GM21619 (cell line): ENCODE measurements around the gene ZCCHC18.
"Not testable (repeated sequence)": the region's sequence is repeated elsewhere in the genome, so short reads cannot be mapped to it uniquely, and the experiment has no call there.

ENCODE experiments used
- ATAC-seq: cut with Tn5 transposase; IDR thresholded peaks from one replicate; pipeline ENCODE4 v1.9.1; 2021; ENCODE audit not compliant: unreplicated experiment

ZCCHC18 gene

DNA sequence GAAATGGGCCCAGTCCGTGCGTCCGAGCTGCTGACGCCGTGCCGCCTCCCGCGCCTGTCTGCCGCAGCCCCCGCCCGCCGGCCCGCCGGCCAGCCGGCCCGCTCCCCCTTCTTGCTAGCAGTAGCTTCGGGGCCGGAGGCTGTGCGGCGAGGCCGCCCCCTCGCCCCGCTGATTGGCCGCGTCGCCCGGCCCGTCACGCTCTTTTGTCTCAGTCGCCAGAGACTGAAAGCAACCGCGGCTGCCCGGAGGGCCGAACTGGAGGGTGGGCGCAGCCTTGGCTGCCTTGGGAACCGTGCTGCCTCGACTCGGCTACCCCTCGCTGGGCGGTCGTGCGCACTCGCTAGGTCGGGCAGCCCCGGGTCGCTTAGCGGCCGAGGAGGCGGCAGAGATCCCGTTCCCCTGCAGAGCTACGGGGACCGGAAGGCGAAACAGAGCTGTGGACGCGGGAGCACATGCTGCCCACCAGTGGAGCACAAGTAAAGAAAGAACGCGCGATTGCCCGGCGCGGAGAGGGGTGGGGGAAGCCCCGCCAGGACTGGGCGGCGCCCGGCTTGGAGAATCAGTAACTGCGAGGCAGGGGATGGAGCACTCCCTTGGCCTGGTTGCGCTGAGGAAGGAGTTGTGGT is at the start of gene ZCCHC18:
ZCCHC18 (plus strand) TSS at position 198 of the 626 bp plus-strand sequence. CDS start 1,589 bp downstream, outside the sequence.
- ATAC-seq, result peak; percentile 67

DNA sequence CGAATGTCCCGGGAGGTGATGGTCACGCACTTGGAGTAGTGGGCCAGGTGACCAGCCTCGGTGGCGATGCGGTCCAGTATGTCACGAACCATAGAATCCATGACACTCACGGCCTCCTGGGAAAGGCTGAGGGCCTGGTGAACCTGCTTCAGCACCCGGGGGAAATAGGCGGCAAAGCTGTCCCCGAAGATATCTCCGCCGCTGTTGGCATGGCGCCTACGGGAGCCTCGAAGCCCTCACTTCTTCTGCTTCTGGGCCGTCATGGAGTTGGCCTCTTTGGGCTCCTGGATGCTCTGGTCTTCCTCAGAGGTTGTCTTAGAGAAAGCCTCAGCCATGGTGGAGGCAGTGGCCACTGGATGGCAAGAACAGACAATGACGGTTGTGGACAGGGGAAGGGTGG is 49.7 kb upstream of the ZCCHC18 start:
- ATAC-seq, result not testable (repeated sequence)

DNA sequence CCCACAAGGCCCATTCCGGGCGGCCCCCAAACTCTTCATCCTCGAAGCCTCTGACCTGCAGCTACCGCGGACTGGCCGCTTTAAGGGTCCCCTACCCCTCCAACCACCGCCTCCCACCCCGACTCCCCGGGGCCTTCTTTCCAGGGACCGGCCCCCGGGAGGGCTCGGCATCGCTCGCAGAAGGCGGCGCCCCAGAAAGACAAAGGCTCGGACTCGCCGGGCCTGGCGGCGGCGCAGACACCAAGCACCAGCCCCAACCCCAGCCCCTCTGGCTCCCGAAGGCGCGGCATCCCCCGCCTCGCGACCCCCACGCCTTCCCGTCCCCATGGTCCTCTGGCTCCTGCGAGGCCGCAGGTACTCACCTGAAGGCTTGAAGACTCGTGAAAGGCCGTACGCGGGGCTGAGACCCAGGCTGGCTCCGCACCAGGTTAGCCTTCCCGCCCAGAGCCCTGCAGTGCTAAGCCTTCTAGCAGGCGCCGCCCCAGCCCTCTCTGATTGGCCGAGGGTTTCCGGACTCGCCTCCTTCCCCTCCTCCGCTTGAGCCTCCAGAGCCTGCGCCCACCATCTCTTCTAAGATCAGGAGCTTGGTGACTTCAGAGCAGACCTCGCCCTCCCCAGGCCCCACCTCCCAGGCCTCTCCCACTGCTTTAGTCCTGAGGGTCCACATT is 36.4 kb upstream of the ZCCHC18 start, which contains the start of gene TMSB15C:
TMSB15C (minus strand) TSS at position 459 of the 668 bp plus-strand sequence.
- peak; percentile 99 for ATAC-seq

DNA sequence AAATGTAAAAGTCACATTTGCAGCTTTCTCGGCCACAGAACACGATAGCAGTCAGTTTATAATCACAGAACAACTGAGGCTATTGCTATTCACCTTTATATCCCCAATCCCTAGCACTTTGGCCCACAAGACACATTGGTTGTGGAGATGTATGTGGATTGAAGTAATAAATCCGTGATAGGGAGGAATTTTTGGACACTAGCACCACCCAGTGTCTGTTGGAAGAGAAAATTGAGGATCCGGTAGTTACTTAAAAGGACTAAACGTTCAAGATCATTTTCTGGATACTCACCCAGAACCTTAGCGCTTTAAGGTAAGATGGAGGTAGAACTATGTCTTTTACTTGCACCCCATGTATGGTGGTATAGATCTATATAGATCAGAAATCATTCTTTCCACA is 34.5 kb upstream of the ZCCHC18 start:
- not testable (repeated sequence) for ATAC-seq

DNA sequence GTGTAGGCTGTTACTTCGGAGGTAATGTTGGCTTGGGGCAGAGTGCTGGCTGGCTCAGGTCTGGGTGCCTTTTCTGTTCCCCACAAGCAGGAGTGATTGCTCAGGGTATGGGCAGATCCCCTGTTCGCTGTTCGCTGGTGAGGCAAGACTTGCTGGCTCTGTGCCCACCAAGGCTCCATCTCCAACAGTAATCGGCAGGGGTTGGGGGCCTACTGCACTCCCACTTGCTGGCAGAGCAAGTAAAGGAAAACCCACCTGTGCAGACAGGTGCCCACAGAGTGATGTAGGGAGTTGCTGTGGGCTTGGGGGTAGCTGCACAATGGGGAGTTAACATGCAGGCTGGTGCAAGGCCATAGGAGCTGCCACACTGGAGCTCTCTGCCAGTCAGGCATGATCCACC is 28.3 kb upstream of the ZCCHC18 start:
- no peak for ATAC-seq

DNA sequence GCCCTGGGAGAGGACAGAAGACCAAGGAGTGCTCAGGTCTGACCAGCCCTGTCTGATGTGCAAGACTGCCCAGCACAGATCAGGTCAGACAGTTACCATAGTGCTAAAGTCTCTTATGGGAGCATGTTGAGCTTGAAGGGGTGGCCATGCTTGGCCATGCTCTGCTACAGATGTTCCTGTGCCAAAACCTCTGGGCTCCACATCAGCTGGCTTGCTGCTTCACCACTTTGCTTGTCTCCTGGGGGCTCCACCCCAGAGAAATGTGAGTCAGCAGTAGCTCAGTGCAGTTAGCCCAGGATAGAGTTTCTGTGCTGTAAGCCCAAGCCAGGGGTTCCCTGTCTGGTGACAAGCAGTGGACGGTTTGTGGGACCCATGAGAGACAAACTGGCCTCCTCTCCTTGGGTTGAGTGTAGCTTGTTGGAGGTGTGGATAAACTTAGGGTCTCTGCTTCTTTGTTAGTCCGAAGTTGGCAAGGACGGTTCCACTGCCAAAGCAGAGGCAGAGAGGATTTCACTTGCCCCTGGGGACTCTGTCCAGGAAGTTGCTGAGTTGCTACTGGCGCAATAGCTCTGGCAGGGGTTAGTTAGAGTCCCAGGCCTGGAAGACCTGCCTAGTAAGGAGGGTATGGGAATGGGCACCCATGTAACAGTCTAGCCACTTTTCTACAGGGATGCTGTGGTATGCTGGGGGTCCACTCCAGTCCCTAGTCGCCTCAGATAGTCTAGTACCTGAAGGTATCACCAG is 27.6 kb upstream of the ZCCHC18 start:
- ATAC-seq, result no peak

DNA sequence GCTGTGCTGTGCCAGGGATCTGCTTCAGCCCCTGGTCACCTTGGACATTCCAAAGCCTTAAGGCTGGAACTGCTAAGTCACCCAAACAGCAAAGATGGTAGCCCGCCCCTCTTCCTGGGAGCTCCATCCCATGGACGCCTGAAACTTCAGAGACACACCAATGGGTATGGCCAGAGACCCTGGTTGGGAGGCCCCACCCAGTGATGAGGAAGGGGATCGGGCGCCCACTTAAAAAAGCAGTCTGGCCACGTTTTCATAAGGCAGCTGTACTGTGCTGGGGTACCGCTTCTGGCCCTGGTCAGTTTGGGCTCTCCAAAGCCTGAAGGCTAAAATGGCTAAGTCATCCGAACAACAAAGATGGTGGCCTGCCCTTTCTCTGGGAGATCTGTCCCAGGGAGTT is 26.8 kb upstream of the ZCCHC18 start:
- ATAC-seq, result no peak

DNA sequence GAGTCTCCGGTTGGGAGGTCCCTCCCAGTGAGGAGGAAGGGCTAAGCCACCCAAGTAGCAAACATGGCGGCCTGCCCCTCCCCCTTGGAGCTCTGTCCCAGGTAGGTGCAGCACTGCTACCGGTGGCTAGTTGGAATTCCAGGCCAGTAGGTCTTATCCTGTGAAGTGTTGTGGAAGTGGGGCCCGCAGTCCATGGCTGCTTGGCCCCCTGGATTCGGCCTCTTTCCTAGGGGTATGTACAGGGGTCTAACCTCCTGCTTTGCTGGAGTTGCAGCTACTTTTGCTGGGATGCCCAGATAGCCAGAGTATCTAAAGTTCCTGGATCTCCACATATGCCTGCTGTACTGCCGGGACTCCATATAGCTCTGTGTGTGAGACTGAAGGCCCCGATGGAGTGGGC is 26.4 kb upstream of the ZCCHC18 start:
- no peak for ATAC-seq

DNA sequence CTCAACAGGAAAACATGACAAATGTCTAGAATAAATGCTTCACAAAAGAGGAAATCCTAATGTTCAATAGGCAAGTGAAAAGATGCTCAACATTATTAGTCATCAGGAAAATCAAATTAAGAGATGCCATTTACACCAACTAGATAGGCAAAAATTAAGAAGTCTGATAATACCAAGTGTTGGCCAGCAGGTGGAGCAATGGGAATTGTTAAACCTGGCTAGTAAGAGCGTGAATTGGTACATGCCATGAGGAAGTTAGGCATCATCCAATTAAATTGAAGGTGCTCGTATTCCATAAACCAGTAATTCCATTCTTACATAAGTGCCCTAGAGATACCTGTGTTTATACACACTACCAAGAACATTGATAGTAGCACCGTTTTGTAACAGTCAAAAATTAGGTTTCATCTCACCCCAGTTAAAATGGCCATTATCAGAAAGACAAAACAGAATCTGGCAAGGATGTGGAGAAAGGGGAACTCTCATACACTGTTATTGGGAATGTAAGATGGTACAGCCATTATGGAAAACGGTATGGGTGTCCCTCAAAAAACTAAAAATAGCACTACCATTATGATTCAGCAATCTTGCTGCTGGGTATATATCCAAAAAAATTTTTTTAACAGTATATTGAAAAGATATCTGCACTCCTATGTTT is 14.0 kb upstream of the ZCCHC18 start:
- ATAC-seq, result no peak

DNA sequence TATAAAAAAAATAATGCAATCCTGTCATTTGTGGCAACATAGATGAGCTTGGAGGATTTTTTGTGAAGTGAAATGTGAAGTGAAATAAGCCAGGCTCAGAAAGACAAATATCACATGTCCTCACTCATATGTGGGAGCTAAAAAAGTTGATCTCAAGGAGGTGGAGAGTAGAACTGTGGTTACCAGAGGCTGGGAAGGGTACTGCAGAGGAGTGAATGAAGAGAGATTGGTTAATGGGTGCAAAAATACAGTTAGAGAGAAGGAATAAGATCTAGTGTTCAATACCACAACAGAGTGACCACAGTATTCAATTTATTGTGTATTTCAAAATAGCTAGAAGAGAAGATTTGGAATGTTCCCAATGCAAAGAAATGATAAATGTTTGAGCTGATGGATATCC is 13.4 kb upstream of the ZCCHC18 start:
- ATAC-seq, result no peak

DNA sequence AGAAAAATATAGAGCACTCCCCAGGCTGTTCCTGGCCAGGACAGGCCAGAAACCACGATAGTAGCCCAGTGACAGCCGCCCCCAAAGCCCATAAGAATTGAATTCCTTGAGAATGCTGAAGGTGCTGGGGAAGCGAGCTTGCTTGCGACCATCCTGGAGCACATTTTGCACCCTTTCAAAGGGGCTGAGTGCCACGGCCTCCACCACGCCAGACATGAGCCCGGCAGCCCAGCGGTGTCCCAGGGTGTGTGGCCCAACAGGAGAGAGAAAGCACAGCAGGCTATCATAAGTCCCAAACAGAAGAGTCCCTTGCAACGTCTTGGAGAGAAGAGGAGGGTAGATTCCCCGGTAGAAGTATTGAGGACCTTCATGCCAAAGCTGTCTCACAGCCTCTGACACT is 7.6 kb upstream of the ZCCHC18 start:
- ATAC-seq, result no peak

DNA sequence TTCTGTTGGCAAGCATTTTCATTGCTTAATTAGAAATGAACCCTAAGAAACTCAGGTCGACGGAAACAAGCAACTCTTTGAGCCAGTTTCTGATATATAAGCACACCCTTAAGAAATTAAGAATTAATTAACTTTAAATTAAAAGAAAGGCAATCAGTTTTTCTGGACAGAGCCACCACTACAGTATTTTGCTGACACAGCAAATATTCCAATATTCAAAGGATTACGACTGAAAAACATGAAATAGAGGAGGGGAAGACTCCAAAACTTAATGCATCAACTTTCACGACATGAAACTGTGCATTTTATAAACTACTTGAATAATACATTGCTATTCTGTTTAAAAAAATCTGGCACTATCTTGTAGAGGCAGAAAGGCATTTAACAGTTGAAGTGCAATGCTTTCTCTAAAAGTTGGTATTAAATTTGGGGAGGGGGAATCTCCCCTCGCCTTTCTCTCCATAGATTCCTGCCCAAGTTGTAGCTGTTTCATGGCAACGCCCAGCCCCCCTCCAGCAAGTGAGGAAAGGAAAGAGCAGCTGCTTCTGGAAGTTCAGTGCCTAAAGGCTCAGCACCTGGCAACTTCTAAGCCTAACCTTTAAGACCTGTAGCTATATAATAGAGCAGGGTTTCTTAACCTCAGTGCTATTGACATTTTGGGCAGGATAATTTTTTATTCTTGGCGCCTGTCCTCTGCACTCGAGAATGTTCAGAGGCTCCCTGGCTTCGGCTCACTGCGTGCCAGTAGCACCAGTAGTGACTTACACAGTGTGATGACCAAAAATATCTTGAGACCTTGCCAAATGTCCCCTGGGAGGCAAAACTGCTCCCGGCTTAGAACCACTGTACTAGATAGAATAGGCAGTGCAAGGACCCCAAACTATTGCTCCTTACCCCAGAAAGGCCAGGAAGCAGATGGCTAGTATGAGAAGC is 6.7 kb upstream of the ZCCHC18 start:
- no peak for ATAC-seq

DNA sequence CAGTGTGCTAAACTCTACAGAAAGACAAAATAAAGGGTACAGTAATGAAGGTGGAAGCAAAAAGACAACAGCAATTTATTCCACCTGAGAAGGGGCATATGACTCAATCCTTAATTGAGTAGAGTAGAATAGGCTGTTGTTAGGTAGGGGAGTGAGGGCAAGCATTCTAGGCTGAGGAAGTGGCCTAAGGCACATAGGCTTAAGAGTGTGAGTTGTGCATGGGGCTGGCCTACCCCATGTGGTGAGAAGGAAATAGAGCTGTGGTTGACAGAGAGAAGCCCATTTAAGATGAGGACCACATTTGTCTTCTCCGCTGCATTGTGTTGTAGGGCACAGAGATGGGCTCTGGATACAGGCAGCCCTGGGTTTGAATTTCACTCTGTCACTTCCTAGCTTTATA is 3.4 kb upstream of the ZCCHC18 start:
- no peak for ATAC-seq

DNA sequence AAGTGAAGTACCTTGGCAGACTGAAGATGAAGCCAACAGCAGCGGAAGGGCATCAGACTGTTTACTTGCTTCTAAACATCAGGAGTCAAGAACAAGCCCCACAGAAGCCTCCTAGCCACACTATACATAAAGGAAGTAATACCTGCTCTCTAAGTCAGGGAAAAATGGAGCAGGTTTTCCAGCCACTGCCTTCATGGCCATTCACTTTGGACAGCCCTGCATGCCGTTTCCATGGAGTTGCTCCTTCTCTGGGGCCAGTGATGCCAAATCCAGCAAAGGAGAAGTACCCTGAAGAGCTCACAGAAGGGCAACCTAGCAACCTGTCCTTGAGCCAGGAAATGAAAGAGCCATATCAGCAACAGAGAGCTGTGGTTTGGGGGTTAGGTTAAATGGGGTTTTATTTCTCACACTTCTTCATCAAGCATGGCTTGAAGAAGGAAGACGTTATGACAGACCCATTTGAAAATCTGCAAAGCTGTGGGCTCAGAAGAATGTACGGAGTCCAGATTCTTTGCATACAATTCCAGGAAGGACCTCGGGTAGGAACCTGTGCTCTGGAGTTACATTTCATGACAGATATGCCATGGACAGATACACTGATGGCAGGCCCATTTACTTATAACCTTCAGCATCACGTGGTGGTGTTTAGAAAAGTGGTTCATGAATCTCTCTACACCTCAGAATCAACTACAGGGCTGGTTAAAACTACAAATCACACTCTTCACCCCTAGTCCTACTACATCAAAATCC is 1.7 kb upstream of the ZCCHC18 start:
- ATAC-seq, result peak; percentile 46

DNA sequence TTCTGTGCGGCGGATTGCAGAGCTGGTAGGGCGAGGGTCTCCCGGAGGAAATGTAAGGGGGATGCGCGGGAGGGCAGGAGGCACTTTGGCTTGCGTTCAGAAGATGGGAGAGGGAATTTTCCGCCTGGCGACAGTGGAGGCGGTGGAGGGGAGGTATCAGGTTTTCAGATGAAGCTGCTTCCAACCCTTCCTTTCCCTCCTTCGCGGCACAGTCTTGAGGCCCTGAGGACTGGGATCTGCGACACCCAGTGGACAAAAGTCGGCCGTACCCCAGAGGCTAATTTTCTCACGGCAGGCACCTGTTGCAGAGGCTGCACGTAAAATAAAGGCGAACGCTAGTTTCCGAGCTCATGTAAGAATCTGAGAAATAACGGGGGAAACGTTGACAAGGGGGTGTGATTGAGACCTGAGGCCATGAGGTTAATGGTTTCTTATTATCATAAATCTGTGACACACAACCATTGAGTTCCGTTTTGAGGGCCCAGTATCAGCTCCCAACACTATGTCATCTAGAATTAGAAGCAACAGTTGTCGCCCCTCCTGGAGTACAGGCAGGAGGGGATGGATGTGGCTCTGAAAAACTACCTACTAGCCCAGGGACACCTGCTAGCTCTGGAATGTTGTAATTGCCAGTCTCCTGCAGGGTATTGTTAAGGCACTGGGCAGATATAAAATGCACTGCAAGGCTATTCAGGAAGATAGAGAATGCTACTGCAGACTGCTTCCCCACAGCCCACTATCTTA is 1.1 kb downstream of the ZCCHC18 start:
- peak; percentile 49 for ATAC-seq

DNA sequence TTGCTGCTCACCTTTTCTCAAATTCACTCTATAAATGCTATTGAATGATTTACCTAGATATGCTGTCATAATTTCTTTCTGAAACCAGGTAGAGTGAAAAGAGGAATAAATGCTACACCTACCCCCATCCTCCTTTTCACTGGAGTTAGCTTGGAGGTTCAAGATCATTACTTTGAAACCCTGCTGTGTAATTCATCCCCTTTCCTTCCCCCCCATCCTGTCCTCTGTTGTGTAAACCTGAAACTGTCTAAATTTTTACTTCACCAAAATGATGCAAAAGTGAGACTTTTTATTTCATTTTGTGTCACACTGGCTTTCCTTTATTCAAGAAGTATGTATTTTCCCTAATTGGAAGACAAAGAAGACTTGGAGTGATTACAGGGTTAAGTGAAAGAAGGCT is 5.4 kb downstream of the ZCCHC18 start:
- ATAC-seq, result no peak

DNA sequence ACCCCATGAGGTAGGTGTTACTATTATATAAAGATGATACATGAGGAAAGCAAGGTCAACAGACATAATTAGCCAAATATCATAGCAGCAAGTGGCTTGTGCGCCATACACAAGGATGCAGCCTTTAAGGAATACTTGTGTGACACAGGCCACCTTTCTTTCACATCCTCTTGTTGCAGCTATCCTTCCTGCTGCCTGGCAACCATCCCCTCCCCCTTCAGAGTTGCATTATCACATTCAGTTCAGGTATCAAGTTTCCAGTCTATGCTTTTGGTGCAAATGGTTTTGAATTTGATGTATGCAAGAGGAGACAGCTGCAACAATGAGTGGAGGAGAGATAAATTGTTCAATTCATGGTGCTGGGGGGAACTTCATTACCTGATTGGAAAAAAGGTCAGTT is 6.4 kb downstream of the ZCCHC18 start:
- no peak for ATAC-seq

DNA sequence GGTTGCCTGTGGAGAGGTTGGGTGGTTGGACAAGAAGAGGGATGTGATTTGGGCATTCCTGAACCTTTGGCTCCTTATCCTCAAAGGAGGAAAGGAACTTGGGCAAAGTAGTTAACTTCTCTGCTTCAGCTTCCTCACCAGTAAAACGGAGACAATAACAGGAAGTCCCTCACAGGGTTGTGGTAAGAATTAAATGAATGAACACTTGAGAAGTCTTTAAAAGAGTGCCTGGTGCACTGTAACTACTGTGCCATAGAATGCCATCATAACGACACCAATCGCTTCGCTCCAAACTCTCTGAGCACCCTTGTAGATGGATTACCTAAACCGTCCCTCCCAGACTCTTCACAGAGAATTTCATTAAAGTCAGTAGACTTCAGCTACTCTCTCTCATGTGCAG is 10.5 kb downstream of the ZCCHC18 start:
- ATAC-seq, result no peak

DNA sequence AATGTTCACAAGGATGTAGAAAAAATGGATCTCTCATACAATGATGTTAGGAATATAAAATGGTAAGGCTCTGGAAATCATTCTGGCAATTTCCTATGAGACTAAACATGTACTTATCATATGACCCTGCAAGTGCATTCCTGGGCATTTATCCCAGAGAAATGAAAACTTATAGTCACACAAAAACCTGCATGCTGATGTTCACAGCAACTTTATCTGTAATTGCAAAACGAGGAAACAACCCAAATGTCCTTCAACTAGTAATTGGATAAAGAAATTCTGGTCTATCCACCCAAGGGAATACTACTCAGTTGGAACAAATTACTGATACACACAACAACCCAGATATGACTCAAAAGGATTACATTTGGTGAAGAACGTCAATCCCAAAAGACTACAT is 14.5 kb downstream of the ZCCHC18 start:
- no peak for ATAC-seq
